RWPE1 (cell line): ENCODE results near the gene ZDHHC18.

Source experiments
- CTCF ChIA-PET: fragments of 350-600 bp; sonication (Branson Sonifier 250); formaldehyde crosslinking; extraction: SDS; loops from one replicate; lab custom pipeline; 2021; lab: Yijun Ruan, JAX
- POLR2A ChIA-PET: fragments of 400-600 bp; formaldehyde crosslinking; extraction: SDS; loops from one replicate; lab custom pipeline; 2020; ENCODE audit warnings: antibody characterized with exemption; ENCODE audit not compliant: low non-redundant PET; lab: Yijun Ruan, JAX
- DNase-seq: peaks from one replicate; pipeline ENCODE4 v3.0.0; 2012; ENCODE audit warnings: low spot score
- H3K27ac ChIP-seq: fragments of 450-650 bp; 2 replicates; pipeline ENCODE4 v1.5.1; 2017
- CTCF ChIP-seq: fragments of 450-650 bp; conservative IDR thresholded peaks from 2 replicates; pipeline ENCODE4 v1.5.1; 2017; ENCODE audit warnings: low read depth, mild to moderate bottlenecking

Gene ZDHHC18

DNA sequence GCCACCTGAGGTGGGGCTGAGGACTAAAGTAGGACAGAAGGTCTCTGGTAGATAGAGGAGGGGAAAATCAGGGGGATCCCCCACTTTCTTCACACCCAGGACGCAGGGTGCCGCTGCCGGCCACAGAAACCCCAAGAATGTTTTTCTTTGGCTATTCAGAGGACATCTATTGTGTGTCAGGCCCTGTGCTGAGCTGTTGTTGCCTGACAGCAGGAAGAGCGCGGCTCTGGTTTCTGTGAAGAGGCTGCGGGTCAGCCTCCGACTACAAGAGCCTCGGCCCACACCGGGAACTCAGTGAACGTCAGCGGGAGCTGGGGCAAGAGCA, 39.1 kb upstream of the ZDHHC18 start:
- CTCF ChIA-PET = interaction anchor here (0.6 to 5.2 kb wide), 2 partner anchors 110 to 187 kb away, joined by 3 to 96 read pairs; no protein-coding TSS in a partner anchor
- H3K27ac ChIP-seq = peak overlapping the region; percentile 98
- TF ChIP-seq CTCF = no peak
- peak; percentile 20 for DNase-seq
- POLR2A ChIA-PET = interaction anchor here (0.6 to 1.6 kb wide), 3 partner anchors 16 to 175 kb away, joined by 3 to 5 read pairs (median 4); no protein-coding TSS in a partner anchor

DNA sequence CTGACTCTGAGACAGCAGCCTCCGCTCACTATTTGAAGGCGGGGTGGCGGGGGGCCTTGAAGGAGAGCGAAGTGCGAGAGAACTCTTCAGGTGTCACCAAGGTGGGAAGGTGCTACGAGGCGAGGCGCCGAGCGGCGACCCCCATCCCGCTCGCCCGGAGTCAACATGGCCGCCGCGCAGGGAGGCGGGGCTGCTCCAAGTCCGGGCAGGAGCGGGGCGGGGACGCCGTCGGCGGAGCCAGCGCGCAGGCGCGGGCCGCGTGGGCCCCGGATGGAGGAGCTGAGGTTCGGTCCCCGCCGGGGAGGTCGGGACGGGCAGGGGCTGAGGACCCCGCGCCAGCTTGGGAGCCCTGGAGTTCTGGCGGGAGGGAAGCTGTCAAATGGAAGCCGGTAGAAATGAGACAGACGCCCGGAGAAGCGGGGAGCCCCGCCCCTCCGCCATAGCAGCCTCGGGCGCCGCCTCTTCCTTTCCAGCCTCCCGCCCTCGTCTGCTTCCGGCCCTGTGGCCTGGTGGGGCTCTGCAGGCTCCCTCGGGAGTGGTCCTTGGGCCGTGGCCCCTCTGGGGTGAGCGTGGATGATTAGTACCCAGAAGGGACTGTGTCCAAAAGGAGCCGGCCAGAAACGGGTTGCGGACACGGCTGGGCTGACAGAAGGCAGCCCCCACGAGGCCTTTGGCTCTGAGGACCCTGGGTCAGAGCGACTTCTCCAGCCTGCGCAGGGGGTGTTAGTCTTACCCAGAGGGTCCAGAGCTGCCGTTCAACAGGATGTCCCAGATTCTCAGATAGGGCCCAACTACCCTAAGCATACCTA, 38.6 kb upstream of the ZDHHC18 start, which contains the start of gene PIGV:
Gene PIGV (plus strand): TSS at position 245 of the 809 bp plus-strand sequence. CDS start 2,866 bp downstream, outside the sequence.
- peak; percentile 92 for DNase-seq
- TF ChIP-seq CTCF = no peak
- CTCF ChIA-PET = interaction anchor here (0.6 to 5.2 kb wide), 8 partner anchors 13 to 249 kb away, joined by 3 to 96 read pairs (median 4); no protein-coding TSS in a partner anchor
- POLR2A ChIA-PET = interaction anchor here (0.6 to 1.6 kb wide), 4 partner anchors 9 to 175 kb away, joined by 3 to 5 read pairs (median 4); no protein-coding TSS in a partner anchor
- H3K27ac ChIP-seq = peak within 1 kb of the TSS; percentile 98

- peak overlapping the region; percentile 98 for H3K27ac ChIP-seq
- no peak for TF ChIP-seq CTCF
- ChIA-PET POLR2A (interaction anchor here (1.0 to 1.6 kb wide), 2 partner anchors 10 to 95 kb away, joined by 4 to 5 read pairs; no protein-coding TSS in a partner anchor), CTCF (interaction anchor here (0.6 to 5.2 kb wide), 20 partner anchors 13 to 946 kb away, joined by 3 to 96 read pairs (median 3); no protein-coding TSS in a partner anchor)
- DNase-seq = no peak
These were observed 38.0 kb upstream of the ZDHHC18 start for GRCh38 chr1:26788515-26788785.

DNA sequence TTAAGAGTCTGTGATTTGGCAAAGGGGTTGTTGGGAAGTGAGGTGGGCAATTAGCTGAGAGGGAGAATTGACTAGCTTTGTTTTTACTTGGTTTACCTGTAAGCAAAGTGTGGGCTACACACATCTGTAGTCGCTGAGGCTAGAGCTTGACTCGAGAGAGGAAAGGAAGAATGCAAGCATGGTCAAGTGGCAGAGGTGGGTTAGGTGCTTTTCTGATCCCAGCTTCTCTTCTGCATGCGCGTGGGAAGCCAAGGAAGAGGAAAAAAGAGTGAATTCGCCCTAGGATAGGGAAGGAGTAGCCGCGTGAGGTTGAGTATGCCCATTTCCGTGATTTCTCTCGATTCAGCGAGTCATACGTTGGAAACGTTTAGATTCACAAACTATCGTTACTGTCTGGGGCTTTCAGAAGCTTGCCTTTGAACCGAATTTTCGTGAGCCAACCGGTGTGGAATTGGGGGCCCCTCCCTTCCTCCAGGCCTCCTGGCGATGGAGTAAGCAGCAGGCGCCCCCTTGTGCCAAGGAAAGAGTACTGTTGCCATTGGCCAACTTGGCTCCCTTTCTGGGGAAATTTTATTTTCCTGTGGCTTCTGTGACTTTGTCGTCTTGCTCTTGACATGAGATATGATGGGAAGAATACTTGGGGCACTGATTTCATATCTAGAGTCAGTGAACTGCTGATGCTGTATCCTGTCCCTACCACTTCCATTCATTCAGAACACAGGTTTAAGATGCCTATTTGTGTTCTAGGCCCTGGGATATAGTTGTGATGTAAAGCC, 37.5 kb upstream of the ZDHHC18 start:
- CTCF ChIA-PET = interaction anchor here (0.6 to 5.2 kb wide), 20 partner anchors 12 to 947 kb away, joined by 3 to 96 read pairs (median 3); no protein-coding TSS in a partner anchor
- H3K27ac ChIP-seq = peak overlapping the region; percentile 98
- peak; percentile 93 for TF ChIP-seq CTCF
- POLR2A ChIA-PET = interaction anchor here (0.9 to 1.6 kb wide), 3 partner anchors 11 to 111 kb away, joined by 3 to 5 read pairs (median 4); no protein-coding TSS in a partner anchor
- DNase-seq = peak; percentile 89

DNA sequence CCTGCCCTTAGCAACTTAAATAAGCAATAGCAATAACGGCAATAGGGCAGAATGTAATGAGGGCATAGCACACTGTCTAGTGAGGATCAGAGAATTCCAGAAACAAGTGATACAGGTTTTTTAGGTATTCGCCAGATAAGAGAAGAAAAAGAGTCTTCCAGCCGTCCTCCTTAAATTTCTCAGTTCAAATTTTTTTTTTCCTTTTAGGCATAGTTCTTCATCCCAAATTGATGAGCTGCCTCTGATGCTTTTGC, 36.9 kb upstream of the ZDHHC18 start:
- CTCF ChIA-PET = interaction anchor here (0.6 to 5.2 kb wide), 12 partner anchors 21 to 290 kb away, joined by 3 to 96 read pairs (median 4); partner anchors contain the start of gene SFN
- no peak for DNase-seq
- TF ChIP-seq CTCF = no peak
- POLR2A ChIA-PET = interaction anchor here (0.9 kb wide), 1 partner anchor 112 kb away, joined by 3 read pairs; no protein-coding TSS in a partner anchor
- no peak overlapping the region for H3K27ac ChIP-seq

GRCh38 chr1:26789931-26790330, 36.6 kb upstream of the ZDHHC18 start:
- no peak overlapping the region for H3K27ac ChIP-seq
- POLR2A ChIA-PET = no interaction called here

More at GRCh38 chr1:26789931-26790330, 36.6 kb upstream of the ZDHHC18 start:
- DNase-seq = no peak
- CTCF ChIA-PET = interaction anchor here (0.6 to 5.2 kb wide), 12 partner anchors 13 to 204 kb away, joined by 3 to 96 read pairs (median 4); partner anchors contain the start of gene SFN
- TF ChIP-seq CTCF = no peak
